ENCODE results near the gene CD160.

Gene CD160

GRCh38 chr1:145690587-145691558 lies 28.4 kb upstream of the CD160 start:
- no peak overlapping the region for H3K27ac ChIP-seq (ENCODE audit: extremely low read depth, low read depth, low read length)
- POLR2A ChIA-PET: no interaction called here
- TF ChIP-seq ZNF692 (tag by site-specific recombination; IDR thresholded peaks at IDR 0.05) (no peak), ZBTB48 (tag by site-specific recombination; IDR thresholded peaks at IDR 0.05) (no peak), ZNF274 (IDR thresholded peaks at IDR 0.05; ENCODE audit: low read length) (no peak), ZNF274 (tag by site-specific recombination; IDR thresholded peaks at IDR 0.05; ENCODE audit: borderline replicate concordance) (no peak), ZNF302 (tag by site-specific recombination; IDR thresholded peaks at IDR 0.05; ENCODE audit: low read depth) (no peak), ZNF664 (tag by site-specific recombination; IDR thresholded peaks at IDR 0.05) (no peak), GLI2 (tag by site-specific recombination; IDR thresholded peaks at IDR 0.05; ENCODE audit: borderline replicate concordance, low read depth) (no peak), ZNF645 (tag by site-specific recombination; IDR thresholded peaks at IDR 0.05) (no peak), ZNF398 (tag by site-specific recombination; IDR thresholded peaks at IDR 0.05) (no peak), HIC1 (tag by site-specific recombination; IDR thresholded peaks at IDR 0.05) (no peak), ZNF324 (tag by site-specific recombination; IDR thresholded peaks at IDR 0.05) (no peak), ZNF24 (tag by site-specific recombination; IDR thresholded peaks at IDR 0.05) (no peak), ZNF501 (tag by site-specific recombination; IDR thresholded peaks at IDR 0.05) (no peak), ZNF623 (tag by site-specific recombination; IDR thresholded peaks at IDR 0.05) (no peak), ZNF140 (tag by site-specific recombination; IDR thresholded peaks at IDR 0.05) (no peak), ZNF837 (tag by site-specific recombination; IDR thresholded peaks at IDR 0.05) (no peak), REPIN1 (tag by site-specific recombination; IDR thresholded peaks at IDR 0.05; ENCODE audit: low read depth) (no peak)
- no peak overlapping the region for H3K4me3 ChIP-seq (ENCODE audit: low read depth, low read length)
- H3K36me3 ChIP-seq (ENCODE audit: control insufficient read depth in 2 of 2, insufficient read depth in 1 of 2, low read length in 2 of 2): no peaks in the 10 kb centered on the region
- CTCF ChIA-PET: interaction anchor here (0.6 to 1.2 kb wide), 2 partner anchors 26 to 342 kb away, joined by 4 to 5 read pairs; no protein-coding TSS in a partner anchor
- H3K4me1 ChIP-seq (ENCODE audit: control insufficient read depth, insufficient read depth, low read length): no peaks in the 10 kb centered on the region
- no peaks in the 10 kb centered on the region for H3K9me3 ChIP-seq (ENCODE audit: control insufficient read depth, insufficient read depth, low read depth, low read length)
